ENCODE measurements around the gene SNX3. TPM values are rescaled to one million over a fixed set of nuclear protein-coding genes. Genes with fewer than 3 reads are reported as not detected.

SNX3 gene
- total RNA-seq, 1 donor from 2014 or later: 122 TPM

DNA sequence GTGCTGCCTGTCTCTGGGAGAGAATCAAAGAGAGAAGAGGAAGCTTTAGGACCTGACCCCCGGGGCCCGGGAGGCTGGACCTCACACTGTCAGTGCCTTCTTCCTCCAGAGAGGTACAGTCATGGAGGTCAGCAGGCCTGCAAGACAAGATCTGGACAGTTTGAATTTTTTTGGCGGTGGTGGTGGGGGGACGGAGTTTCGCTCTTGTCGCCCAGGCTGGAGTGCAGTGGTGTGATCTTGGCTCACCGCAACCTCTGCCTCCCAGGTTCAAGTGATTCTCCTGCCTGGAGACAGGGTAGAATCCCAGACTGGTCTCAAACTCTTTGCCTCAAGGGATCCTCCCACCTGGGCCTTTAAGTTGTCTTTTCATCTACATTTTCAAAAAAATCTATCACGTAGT is 60.7 kb downstream of the SNX3 start:
- no peaks in the 10 kb centered on the region for H3K9me3 Mint-ChIP-seq
- Histone ChIP-seq H3F3A (ENCODE audit: low read depth) (peaks cover 21% of the 10 kb centered on the region), H3K9me3 (ENCODE audit: low read depth) (no peaks in the 10 kb centered on the region), H3K36me3 (no peaks in the 10 kb centered on the region), H3K4me3 (no peak overlapping the region), H3K27me3 (no peaks in the 10 kb centered on the region), H3K4me2 (no peak overlapping the region), H2AFZ (replicated peaks) (no peak overlapping the region), H3K27ac (no peak overlapping the region), H4K20me1 (ENCODE audit: low read depth) (no peaks in the 10 kb centered on the region), H3K9ac (no peak overlapping the region), H3K4me1 (peaks cover 20% of the 10 kb centered on the region), H3K79me2 (ENCODE audit: low read depth) (no peaks in the 10 kb centered on the region)
- DNase-seq (ENCODE audit: low spot score): no peak
- no peak overlapping the region for H3K27ac Mint-ChIP-seq
- H3K36me3 Mint-ChIP-seq: peaks cover 2% of the 10 kb centered on the region
- peaks cover 2% of the 10 kb centered on the region for H3K27me3 Mint-ChIP-seq (ENCODE audit: insufficient read depth, low read depth)
- H3K4me3 Mint-ChIP-seq: no peak overlapping the region
- no peak for TF ChIP-seq EZH2 (IDR thresholded peaks at IDR 0.05)
- TF ChIP-seq, protein P1, sequence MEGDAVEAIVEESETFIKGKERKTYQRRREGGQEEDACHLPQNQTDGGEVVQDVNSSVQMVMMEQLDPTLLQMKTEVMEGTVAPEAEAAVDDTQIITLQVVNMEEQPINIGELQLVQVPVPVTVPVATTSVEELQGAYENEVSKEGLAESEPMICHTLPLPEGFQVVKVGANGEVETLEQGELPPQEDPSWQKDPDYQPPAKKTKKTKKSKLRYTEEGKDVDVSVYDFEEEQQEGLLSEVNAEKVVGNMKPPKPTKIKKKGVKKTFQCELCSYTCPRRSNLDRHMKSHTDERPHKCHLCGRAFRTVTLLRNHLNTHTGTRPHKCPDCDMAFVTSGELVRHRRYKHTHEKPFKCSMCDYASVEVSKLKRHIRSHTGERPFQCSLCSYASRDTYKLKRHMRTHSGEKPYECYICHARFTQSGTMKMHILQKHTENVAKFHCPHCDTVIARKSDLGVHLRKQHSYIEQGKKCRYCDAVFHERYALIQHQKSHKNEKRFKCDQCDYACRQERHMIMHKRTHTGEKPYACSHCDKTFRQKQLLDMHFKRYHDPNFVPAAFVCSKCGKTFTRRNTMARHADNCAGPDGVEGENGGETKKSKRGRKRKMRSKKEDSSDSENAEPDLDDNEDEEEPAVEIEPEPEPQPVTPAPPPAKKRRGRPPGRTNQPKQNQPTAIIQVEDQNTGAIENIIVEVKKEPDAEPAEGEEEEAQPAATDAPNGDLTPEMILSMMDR (IDR thresholded peaks at IDR 0.05): no peak
- TF ChIP-seq EZH2phosphoT487 (IDR thresholded peaks at IDR 0.05): no peak
- peaks cover 13% of the 10 kb centered on the region for H3K4me1 Mint-ChIP-seq

DNA sequence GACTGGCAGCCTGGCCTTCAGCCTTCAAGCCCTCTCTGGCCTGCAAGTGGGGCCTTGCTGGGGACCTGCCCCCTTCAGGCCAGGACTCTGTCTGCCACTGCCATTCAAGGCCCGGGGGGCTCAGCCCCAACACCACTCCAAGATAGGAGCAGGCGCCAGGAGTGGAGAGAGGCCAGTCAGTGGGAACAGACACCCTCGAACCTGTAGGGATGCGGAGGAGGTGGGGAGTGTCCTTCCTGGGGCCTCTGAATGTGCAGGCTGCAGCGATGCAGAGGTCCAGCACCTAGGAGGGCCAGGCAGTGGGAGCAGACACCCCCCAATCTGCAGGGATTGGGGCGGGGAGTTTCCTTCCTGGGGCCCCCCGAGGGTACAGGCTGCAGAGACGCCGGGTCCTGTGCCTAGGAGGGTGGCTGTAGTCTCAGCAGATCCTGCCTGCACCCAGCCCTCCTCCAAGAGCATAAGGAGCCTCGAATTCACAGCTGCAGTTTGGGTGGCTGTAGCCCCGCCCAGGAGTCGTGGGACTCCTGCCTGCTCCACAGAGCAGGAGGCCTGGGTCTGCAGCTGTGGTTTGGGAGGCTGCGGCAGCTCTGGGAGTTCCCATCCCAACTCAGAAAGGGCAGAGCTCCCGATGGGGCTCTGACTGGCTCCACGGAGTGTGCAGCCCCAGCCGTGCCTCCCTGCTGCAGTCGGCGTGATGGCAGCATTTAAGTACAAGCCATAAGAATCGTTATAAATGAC is 61.9 kb downstream of the SNX3 start:
- H3K4me1 ChIP-seq: peaks cover 14% of the 10 kb centered on the region
- H3K9me3 ChIP-seq (ENCODE audit: low read depth): no peaks in the 10 kb centered on the region
- H3K36me3 Mint-ChIP-seq: peaks cover 2% of the 10 kb centered on the region
- TF ChIP-seq, protein P1 (IDR thresholded peaks at IDR 0.05): no peak
- TF ChIP-seq EZH2 (IDR thresholded peaks at IDR 0.05): no peak
- no peak for TF ChIP-seq EZH2phosphoT487 (IDR thresholded peaks at IDR 0.05)
- DNase-seq (ENCODE audit: low spot score): no peak
- no peak overlapping the region for H3K4me3 ChIP-seq
- no peaks in the 10 kb centered on the region for H3K79me2 ChIP-seq (ENCODE audit: low read depth)
- no peaks in the 10 kb centered on the region for H3K27me3 ChIP-seq
- H3K4me3 Mint-ChIP-seq: no peak overlapping the region
- no peaks in the 10 kb centered on the region for H4K20me1 ChIP-seq (ENCODE audit: low read depth)
- H3K9ac ChIP-seq: no peak overlapping the region
- H2AFZ ChIP-seq (replicated peaks): no peak overlapping the region
- no peak overlapping the region for H3K27ac ChIP-seq
- H3K27me3 Mint-ChIP-seq (ENCODE audit: insufficient read depth, low read depth): peaks cover 2% of the 10 kb centered on the region
- H3K36me3 ChIP-seq: no peaks in the 10 kb centered on the region
- peaks cover 14% of the 10 kb centered on the region for H3K4me1 Mint-ChIP-seq
- no peak overlapping the region for H3K27ac Mint-ChIP-seq
- peaks cover 16% of the 10 kb centered on the region for H3F3A ChIP-seq (ENCODE audit: low read depth)
- no peaks in the 10 kb centered on the region for H3K9me3 Mint-ChIP-seq
- no peak overlapping the region for H3K4me2 ChIP-seq

DNA sequence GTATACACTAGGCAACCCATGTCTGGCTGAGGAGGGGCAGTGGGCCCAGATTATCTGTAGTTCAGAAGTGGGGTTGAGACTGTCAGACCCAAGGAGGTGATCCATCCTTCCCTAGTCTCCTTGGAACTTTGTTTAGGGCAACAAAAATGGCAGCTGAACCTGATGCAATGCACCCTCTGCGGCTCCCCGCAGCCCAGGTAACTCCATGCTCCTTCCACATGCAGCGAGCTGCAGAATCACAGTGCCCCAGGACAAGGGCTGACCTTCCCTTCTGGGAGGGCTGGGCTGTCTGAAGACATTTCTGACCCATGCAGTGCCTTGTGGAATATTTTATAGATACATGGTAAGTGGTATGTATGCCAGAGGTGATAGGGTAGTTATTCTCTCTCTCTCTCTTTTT is 65.6 kb downstream of the SNX3 start:
- Histone ChIP-seq H3F3A (ENCODE audit: low read depth) (no peaks in the 10 kb centered on the region), H3K27ac (no peak overlapping the region), H3K9me3 (ENCODE audit: low read depth) (no peaks in the 10 kb centered on the region), H3K4me1 (no peaks in the 10 kb centered on the region), H4K20me1 (ENCODE audit: low read depth) (no peaks in the 10 kb centered on the region), H3K9ac (no peak overlapping the region), H2AFZ (replicated peaks) (peak overlapping the region; percentile 42), H3K36me3 (no peaks in the 10 kb centered on the region), H3K4me3 (no peak overlapping the region), H3K27me3 (no peaks in the 10 kb centered on the region), H3K79me2 (ENCODE audit: low read depth) (no peaks in the 10 kb centered on the region), H3K4me2 (no peak overlapping the region)
- TF ChIP-seq, protein P1 (IDR thresholded peaks at IDR 0.05): no peak
- TF ChIP-seq EZH2 (IDR thresholded peaks at IDR 0.05): no peak
- no peak for TF ChIP-seq EZH2phosphoT487 (IDR thresholded peaks at IDR 0.05)
- Mint-ChIP-seq H3K4me1 (peaks cover 3% of the 10 kb centered on the region), H3K27me3 (ENCODE audit: insufficient read depth, low read depth) (peaks cover 4% of the 10 kb centered on the region), H3K4me3 (no peak overlapping the region), H3K27ac (no peak overlapping the region), H3K36me3 (no peaks in the 10 kb centered on the region), H3K9me3 (no peaks in the 10 kb centered on the region)
- no peak for DNase-seq (ENCODE audit: low spot score)

Data from neural progenitor cell (in vitro differentiated cells).